GM12878 (cell line): ENCODE measurements around the gene PCNX4. TPM values are rescaled to one million over a fixed set of nuclear protein-coding genes. Genes with fewer than 3 reads are reported as not detected.

Experiments
- ATAC-seq: fragments of 200-7000 bp; cut with Tn5 transposase; 3 replicates; pipeline ENCODE4 v1.9.1; 2020; ENCODE audit warnings: mild to moderate bottlenecking, moderate library complexity
- BruUV-seq: library from RNA; stranded (reverse); fragments of 400-500 nt; replicated peaks from 2 replicates; lab custom pipeline; 2021; lab: Mats Ljungman, UMichigan
- CTCF ChIA-PET: fragments of 300-600 bp; sonication (Branson Sonifier 250); formaldehyde crosslinking; extraction: SDS; loops from one replicate; lab custom pipeline; 2021; ENCODE audit warnings: inconsistent platforms; lab: Yijun Ruan, JAX
- POLR2A ChIA-PET: fragments of 350-600 bp; formaldehyde crosslinking; extraction: SDS; loops from one replicate; lab custom pipeline; 2021; ENCODE audit warnings: inconsistent platforms; lab: Charles Lee
- RAD21 ChIA-PET: fragments of 300-600 bp; sonication (Branson Sonifier 250); formaldehyde crosslinking; loops from one replicate; lab custom pipeline; 2023; ENCODE audit warnings: antibody characterized with exemption; ENCODE audit not compliant: unreplicated experiment; lab: Charles Lee
- SMC1A ChIA-PET: fragments of 300-600 bp; sonication (Branson Sonifier 250); formaldehyde crosslinking; loops from one replicate; lab custom pipeline; 2023; ENCODE audit not compliant: unreplicated experiment, uncharacterized antibody; lab: Charles Lee
- DNase-seq: peaks from one replicate; pipeline ENCODE4 v3.0.0-alpha.2; 2011; ENCODE audit warnings: low read depth, low spot score
- FAIRE-seq: peaks from 3 replicates; lab custom pipeline; 2011; peaks lifted over from hg19 to GRCh38; lab: Jason Lieb, UNC
- H2AFZ ChIP-seq: 2 replicates; pipeline ENCODE4 v1.6.0; 2011; ENCODE audit warnings: low read depth, low read length, control low read depth; ENCODE audit not compliant: control insufficient read depth
- H3K27ac ChIP-seq: 2 replicates; pipeline ENCODE4 v1.5.1; 2011; ENCODE audit warnings: control low read depth; ENCODE audit not compliant: control insufficient read depth, insufficient read depth
- H3K27me3 ChIP-seq, 2 experiments: replicated peaks in 1 of 2; 2 replicates each; pipeline versions ENCODE4 v1.6.0 to v1.6.1; 2011; ENCODE audit warnings: low read length in 1 of 2; ENCODE audit not compliant: control insufficient read depth in 2 of 2, insufficient read depth in 2 of 2
- H3K36me3 ChIP-seq, 2 experiments: 2 replicates each; pipeline ENCODE4 v1.5.1; 2011; ENCODE audit warnings: low read length in 1 of 2; ENCODE audit not compliant: control insufficient read depth in 2 of 2, insufficient read depth in 2 of 2
- H3K4me1 ChIP-seq: 2 replicates; pipeline ENCODE4 v1.6.1; 2011; ENCODE audit warnings: mild to moderate bottlenecking, low read length, moderate library complexity, mixed read lengths; ENCODE audit not compliant: control insufficient read depth, insufficient read depth
- H3K4me2 ChIP-seq: 2 replicates; pipeline ENCODE4 v1.6.0; 2011; ENCODE audit warnings: control low read depth; ENCODE audit not compliant: control insufficient read depth, insufficient read depth
- H3K4me3 ChIP-seq: fragments of 200-600 bp; sonication (generic); 2 replicates; pipeline ENCODE4 v1.5.1; 2016
- H3K79me2 ChIP-seq: 2 replicates; pipeline ENCODE4 v1.6.0; 2011; ENCODE audit warnings: low read length; ENCODE audit not compliant: control insufficient read depth, insufficient read depth
- H3K9ac ChIP-seq: 2 replicates; pipeline ENCODE4 v1.8.0; 2011; ENCODE audit warnings: low read length, control low read depth, mixed read lengths; ENCODE audit not compliant: control insufficient read depth, insufficient read depth
- H3K9me3 ChIP-seq: replicated peaks from 3 replicates; pipeline ENCODE4 v1.5.1; 2011; ENCODE audit warnings: mild to moderate bottlenecking, low read length; ENCODE audit not compliant: control insufficient read depth, insufficient read depth
- H4K20me1 ChIP-seq: 2 replicates; pipeline ENCODE4 v1.6.0; 2011; ENCODE audit not compliant: control insufficient read depth, insufficient read depth
- BCL11A ChIP-seq: IDR thresholded peaks from 2 replicates; pipeline ENCODE4 v1.6.1; 2011; ENCODE audit warnings: low read depth, low read length
- BCLAF1 ChIP-seq: fragments of 450-650 bp; IDR thresholded peaks from 2 replicates; pipeline ENCODE4 v1.6.1; 2017; ENCODE audit warnings: antibody characterized with exemption, mild to moderate bottlenecking, moderate library complexity
- CBFB ChIP-seq: IDR thresholded peaks from 2 replicates; pipeline ENCODE4 v1.6.1; 2016; ENCODE audit warnings: antibody characterized with exemption, low read depth
- CREB1 ChIP-seq: IDR thresholded peaks from 2 replicates; pipeline ENCODE4 v1.6.1; 2012; ENCODE audit warnings: low read depth, mild to moderate bottlenecking, inconsistent platforms
- CREM ChIP-seq: IDR thresholded peaks from 2 replicates; pipeline ENCODE4 v1.6.1; 2014; ENCODE audit warnings: antibody characterized with exemption, low read depth
- KDM1A ChIP-seq: fragments of 200-600 bp; sonication (generic); IDR thresholded peaks from 2 replicates; pipeline ENCODE4 v1.6.1; 2016; ENCODE audit warnings: borderline replicate concordance
- MAX ChIP-seq: IDR thresholded peaks from 2 replicates; pipeline ENCODE4 v1.6.1; 2012; ENCODE audit warnings: low read depth, low read length, improper control_type of control experiment
- NR2C1 ChIP-seq: fragments of 450-650 bp; IDR thresholded peaks from 2 replicates; pipeline ENCODE4 v1.6.1; 2017; ENCODE audit warnings: antibody characterized with exemption, mild to moderate bottlenecking, moderate library complexity
- NR2F1 ChIP-seq: fragments of 450-650 bp; conservative IDR thresholded peaks from 2 replicates; pipeline ENCODE4 v1.6.1; 2017; ENCODE audit warnings: mild to moderate bottlenecking
- SMC3 ChIP-seq: IDR thresholded peaks from 2 replicates; pipeline ENCODE4 v1.6.1; 2011; ENCODE audit warnings: low read length, improper control_type of control experiment, borderline replicate concordance
- SP1 ChIP-seq: IDR thresholded peaks from one replicate; pipeline ENCODE4 v1.6.1; 2011; ENCODE audit warnings: low read depth, low read length
- SREBF2 ChIP-seq: IDR thresholded peaks from 2 replicates; pipeline ENCODE4 v1.6.1; 2012; ENCODE audit warnings: mild to moderate bottlenecking, low read length
- TCF12 ChIP-seq: IDR thresholded peaks from 2 replicates; pipeline ENCODE4 v1.6.1; 2011; ENCODE audit warnings: low read depth, mild to moderate bottlenecking, low read length
- USF2 ChIP-seq: IDR thresholded peaks from 2 replicates; pipeline ENCODE4 v1.6.1; 2011; ENCODE audit warnings: low read depth, low read length, improper control_type of control experiment, borderline replicate concordance
- WRNIP1 ChIP-seq: IDR thresholded peaks from 2 replicates; pipeline ENCODE4 v1.6.1; 2011; ENCODE audit warnings: low read depth, low read length, improper control_type of control experiment, borderline replicate concordance
- YBX1 ChIP-seq: fragments of 450-650 bp; IDR thresholded peaks from 2 replicates; pipeline ENCODE4 v1.6.1; 2016; ENCODE audit warnings: antibody characterized with exemption
- ZNF622 ChIP-seq: fragments of 450-650 bp; IDR thresholded peaks from 2 replicates; pipeline ENCODE4 v1.6.1; 2017; ENCODE audit warnings: mild to moderate bottlenecking, inconsistent platforms
- in situ Hi-C: fragments of 300-500 bp; cut with MboI; formaldehyde crosslinking; loops from 9 replicates; pipeline ENCODE4 v1.14.3; 2018; ENCODE audit warnings: mixed read lengths
- intact Hi-C: fragments of 100-400 bp; cut with micrococcal nuclease; formaldehyde crosslinking; loops from one replicate; pipeline ENCODE4 v1.14.2; 2022; ENCODE audit not compliant: unreplicated experiment
- polyA plus RNA-seq, 11 experiments: library from polyadenylated mRNA; depleted of rRNA in 4 of 11; unstranded in 6 of 11; stranded (reverse) in 5 of 11; fragments of >200 nt; fragmentation: Nextera tagmentation in 4 of 11; fragmentation: Illumina TruSeq in 1 of 11; extraction: Ambion mirVana in 4 of 11; extraction: Trizol in 1 of 11; gene quantifications; 1 replicate in 1 of 11; 2 replicates in 10 of 11; pipeline versions ENCODE4 v1.2.1 to v1.2.3, GENCODE V29; 2011 to 2016; ENCODE audit warnings: inconsistent platforms in 2 of 11, missing spikeins in 2 of 11, low read depth in 1 of 11
- total RNA-seq, 4 experiments: library from RNA; depleted of rRNA in 3 of 4; stranded (reverse); fragments of >200 nt in 3 of 4; fragmentation: Illumina TruSeq in 1 of 4; extraction: Trizol in 1 of 4; gene quantifications; 2 replicates each; pipeline versions ENCODE4 v1.2.1 to v1.2.3, GENCODE V29; 2013 to 2021

PCNX4 gene
- total and polyA plus RNA-seq, 10 of the 15 experiments (the other 5 are each of a cell fraction or from before 2014, with no cell fraction given): 13.8 to 56.6 (median 39.4) TPM

GRCh38 chr14:60085085-60085484, 6.6 kb upstream of the PCNX4 start:
- CTCF ChIA-PET: interaction anchor here (1.4 to 2.7 kb wide), 2 partner anchors 78 to 99 kb away, joined by 4 to 5 read pairs; no protein-coding TSS in a partner anchor
- no peak for FAIRE-seq

More at GRCh38 chr14:60085085-60085484, 6.6 kb upstream of the PCNX4 start:
- TF ChIP-seq MAX (no peak), USF2 (no peak), ZNF622 (no peak), TCF12 (no peak), SREBF2 (no peak), WRNIP1 (no peak), CREB1 (no peak), YBX1 (no peak), CREM (no peak), CBFB (no peak), SP1 (no peak), SMC3 (no peak), NR2F1 (no peak), NR2C1 (no peak), BCLAF1 (no peak), KDM1A (no peak), BCL11A (no peak)
- peaks cover 3% of the 10 kb centered on the region; the same call in 1 of the 2 replicates for H3K4me1 ChIP-seq
- POLR2A ChIA-PET: no interaction called here
- H3K79me2 ChIP-seq: no peaks in the 10 kb centered on the region
- DNase-seq: no peak
- H3K4me2 ChIP-seq: no peak overlapping the region
- no peak for ATAC-seq
- no peak overlapping the region for H3K27ac ChIP-seq
- BruUV-seq: no TSS peak
- H3K9ac ChIP-seq: no peak overlapping the region
- in situ Hi-C loops (no loop called here), intact Hi-C loops (no loop called here)
- H4K20me1 ChIP-seq: no peaks in the 10 kb centered on the region
- H3K27me3 ChIP-seq: no peaks in the 10 kb centered on the region
- H3K9me3 ChIP-seq: no peaks in the 10 kb centered on the region
- no peak overlapping the region for H3K4me3 ChIP-seq
- SMC1A ChIA-PET: interaction anchor here (0.8 kb wide), 1 partner anchor 11 kb away, joined by 3 read pairs; no protein-coding TSS in a partner anchor
- H3K36me3 ChIP-seq: no peaks in the 10 kb centered on the region
- H2AFZ ChIP-seq: no peak overlapping the region
- RAD21 ChIA-PET: no interaction called here
